GF-D8 (cell line): ENCODE results near the gene AGPAT4.
"Not testable (repeated sequence)": the region's sequence is repeated elsewhere in the genome, so short reads cannot be mapped to it uniquely, and the experiment has no call there.

Experiments used
- DNase-seq: peaks from one replicate; lab custom pipeline; 2025; lab: John Stamatoyannopoulos, UW

AGPAT4 gene

DNA sequence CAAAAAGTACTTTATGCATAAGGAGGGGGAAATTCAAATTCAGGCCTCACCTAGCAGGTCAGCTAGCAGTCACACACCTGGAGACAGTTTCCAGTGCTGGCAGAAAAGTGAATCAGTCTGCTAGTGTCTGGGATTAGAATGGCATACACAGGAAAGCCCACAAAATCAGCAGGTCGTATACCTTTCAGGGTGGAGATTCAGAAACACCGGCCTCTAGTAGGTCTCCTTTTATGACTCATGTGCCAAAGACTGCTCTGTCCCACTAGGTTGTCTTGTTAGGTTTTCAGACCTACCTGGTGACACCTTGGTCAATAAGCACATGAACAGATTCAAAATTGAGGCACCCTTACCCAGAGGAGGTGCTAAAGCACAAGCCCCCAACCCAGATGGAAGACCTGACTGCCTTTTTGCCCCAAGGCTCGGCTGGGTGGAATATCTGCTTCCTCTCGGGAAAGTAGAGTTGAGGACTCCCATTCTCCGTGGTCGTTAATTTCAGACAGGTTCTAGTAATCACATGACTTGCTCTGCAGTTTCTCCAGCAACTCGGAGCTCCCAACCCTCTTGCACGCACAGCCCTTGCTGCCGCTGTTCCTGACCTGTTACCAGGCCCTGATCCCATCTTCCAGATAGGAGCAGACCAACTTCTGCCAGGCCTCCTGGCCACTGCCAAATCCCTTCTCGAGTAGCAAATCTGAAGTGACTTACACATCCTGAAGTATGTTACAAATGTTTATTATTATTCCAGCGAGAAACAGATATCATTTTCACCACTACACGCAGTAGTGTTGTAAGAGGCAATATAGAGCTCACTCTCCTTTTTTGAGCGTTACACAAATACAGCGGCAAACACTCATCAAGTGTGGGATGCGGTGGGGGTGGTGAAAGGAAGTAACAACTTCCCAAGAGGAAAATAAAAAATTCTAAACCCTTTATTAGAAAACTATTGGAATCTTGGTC, 46.6 kb downstream of the AGPAT4 start:
- no peak for DNase-seq

DNA sequence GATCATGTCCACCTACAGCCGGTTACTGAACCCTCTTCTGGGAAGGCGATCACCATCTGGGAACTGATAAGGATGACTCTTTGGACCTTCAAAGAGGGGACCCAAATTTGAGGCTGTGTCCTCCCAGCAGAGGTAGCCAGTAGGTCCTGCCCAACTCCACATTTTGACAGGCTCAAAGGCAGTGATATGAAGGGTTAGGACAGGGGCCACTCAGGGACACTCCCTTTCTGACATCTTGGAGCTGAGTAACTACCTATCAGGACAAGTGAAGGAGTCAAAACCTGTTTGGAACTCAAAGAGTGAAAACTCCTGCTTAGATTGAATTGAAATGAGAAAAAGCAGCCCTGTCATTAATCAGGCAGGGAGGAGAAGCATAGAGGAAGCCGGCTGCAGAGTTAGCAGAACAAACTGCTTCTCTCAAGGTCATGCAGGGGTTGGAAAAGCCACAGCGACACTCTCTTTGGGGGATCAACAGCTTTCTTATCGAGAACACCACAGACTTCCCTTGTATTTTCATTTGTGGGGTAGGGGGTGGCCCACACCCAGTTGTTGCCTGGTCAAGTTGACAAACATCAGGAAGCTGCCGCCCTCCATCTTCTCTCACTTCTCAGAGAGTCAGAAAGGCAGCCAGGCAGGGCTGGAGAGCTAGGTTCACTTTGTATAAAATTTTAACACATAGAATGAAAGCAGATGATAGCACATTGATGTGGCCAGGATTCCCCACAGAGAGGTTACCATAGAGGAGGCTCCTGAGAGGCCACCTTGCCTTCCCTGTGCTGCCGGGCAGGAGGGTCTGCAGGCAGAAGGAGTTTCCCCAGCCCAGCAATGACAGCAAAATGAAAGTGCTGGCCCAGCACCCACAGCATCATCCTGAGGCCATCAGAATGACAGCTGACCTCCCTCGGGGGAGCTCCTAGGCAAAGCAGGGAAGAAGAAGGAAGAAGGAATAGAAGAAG, 47.6 kb downstream of the AGPAT4 start:
- no peak for DNase-seq

DNA sequence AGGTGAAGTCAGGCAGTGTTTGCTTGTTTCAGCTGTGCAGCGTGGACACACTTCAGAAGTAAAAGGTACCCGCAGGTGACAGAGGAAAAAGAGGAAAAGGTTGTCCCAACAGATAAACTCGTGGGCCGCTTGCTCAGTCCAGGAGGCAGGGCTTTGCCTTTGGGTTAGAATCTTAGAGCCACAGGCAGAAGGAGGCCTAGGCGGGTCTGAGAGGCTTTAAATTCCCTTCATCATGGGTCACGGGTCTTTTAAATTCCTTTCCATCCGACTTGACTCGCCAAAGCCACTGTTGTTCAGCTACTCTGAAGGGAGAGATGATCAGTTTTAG, 48.2 kb downstream of the AGPAT4 start:
- DNase-seq = no peak

DNA sequence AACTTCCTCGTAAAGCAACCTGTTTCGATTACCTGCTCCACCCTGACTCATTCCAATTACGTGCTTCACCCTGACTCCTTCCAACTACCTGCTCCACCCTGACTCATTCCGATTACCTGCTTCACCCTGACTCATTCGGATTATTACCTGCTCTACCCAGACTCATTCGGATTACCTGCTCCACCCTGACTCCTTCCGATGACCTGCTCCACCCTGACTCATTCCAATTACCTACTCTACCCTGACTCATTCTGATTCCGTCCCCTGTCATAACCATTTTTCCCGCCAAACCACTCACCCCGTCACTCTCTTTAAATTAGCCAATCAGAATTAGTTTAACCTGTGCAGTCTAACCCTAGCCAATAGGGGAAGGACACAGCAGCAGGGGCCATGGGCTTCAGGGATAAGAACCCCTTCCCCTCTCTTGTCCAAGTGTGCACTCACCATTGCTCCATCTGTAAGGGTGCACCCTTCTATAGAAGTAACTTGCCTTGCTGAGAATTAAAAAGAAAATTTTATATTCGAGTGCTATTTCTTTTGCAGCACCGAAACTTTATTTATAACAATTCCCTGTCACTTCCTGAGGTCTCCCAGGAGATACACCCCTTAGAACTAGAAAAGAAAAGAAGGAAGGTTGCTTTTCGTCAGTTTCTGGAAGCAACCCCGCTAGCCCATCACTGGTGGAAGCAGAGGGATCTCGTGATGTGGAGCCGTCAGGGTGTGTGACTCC, 48.7 kb downstream of the AGPAT4 start:
- DNase-seq = not testable (repeated sequence)

DNA sequence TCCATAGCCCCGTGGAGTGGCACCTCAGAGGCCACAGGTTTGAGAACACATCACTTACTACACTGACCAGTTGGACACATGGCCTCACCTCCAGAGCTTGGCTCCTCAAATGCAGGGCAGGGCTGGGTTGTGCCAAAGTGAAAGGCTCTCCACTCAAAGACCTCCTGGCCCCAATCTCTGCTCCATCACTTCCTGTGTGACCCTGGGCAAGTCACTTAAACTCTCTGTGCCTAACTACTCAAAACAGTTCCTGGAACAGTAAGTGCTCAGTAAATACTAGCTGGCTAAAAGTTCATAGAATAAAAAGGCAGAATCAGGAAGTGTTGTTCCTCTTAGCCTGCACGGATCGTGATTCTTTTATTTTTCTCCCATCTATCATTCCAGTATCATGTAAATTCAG, 50.2 kb downstream of the AGPAT4 start:
- DNase-seq = no peak

DNA sequence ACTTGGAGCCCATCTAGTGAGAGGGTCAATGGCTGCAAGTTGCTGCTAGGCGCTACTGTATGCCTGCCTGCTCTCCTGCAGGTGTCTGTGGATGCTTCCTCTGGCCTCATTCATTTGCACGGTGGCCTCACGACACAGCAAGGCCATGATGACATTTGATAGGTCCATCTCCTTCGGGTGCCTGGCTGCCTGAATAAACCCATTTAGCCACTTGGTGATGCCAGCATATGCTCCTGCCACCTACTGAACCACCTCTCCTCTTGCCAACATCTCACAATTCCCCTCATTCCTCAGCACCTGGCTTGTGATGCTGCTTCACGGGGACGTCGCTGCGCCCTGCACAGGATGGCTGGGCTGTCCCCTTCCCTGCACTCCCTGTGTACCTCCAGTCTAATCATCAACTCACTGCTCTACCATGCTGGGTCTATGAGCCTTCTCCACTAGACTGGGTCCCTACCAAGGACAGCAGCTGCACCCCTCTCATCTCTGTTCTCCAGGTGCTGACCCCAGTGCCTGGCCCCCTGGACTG, 51.1 kb downstream of the AGPAT4 start:
- no peak for DNase-seq

DNA sequence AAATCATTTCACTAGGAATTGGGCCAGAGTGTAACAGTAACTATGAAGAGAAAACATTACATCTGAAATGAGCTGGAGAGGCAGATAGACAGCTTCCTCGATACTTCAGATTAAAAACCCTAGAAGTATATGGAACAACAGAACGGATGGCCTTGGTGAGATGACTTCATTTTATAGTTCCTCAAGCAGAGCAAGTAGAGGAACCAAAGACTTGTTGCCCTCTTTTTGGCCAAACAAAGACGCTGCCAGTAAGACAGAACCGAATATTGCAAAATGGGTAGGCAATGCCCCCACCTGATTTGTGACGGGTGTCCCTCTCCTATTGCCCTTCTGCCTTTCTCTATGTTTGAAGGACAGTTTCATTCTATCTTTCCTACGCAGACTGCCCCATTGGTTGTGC, 53.5 kb downstream of the AGPAT4 start:
- no peak for DNase-seq

DNA sequence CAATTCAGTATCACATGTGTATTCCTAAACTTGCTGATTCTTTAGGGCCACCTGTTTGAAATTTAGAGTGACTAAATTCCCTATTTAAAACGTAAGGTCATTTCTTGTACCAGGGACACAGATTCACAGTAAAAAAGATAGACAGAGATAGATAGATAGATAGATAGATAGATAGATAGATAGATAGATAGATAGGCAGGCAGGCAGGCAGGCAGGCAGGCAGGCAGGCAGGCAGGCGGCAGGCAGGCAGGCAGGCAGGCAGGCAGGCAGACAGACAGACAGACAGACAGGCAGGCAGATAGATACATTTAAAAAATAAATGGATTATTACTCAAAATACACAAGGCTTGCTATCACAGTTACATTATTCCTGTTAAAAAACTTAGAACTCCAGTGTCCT, 54.2 kb downstream of the AGPAT4 start:
- DNase-seq = no peak

DNA sequence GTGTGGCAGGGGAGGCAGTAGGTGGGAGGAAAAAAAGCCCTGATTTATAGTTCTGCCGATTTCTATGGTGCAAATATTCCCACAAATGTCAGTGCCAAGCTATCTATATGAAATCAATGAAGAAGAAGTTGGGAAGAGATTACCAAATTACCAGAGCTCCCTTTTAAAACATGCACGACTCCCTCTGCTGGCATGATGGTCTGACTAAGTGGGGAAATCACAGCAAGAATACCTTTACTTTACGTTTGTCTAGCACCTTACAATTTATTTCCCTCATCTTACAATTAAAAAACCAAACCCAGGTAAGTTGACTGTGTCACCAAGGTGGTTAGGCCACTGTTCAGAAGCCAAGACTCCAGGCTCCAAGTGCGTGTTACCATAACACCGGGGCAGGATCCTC, 55.6 kb downstream of the AGPAT4 start:
- DNase-seq = no peak

DNA sequence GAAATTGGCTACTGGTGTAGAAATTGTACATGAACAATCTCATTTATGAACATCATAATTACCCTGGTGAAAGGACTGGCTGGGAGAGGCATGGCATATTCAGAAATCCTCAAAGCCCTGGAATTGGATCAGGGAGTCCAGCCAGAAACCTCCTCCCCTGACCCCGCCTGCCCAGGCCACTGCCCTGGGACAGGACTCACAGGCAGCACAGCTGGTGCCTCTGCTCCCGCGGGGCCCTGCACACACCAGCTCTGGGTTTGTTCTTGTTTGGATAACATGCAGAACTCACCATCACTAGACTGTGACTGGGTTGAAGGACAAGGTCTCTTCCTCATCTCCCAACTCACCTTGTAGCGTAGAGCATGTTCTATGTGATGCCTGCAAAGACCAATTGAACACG, 56.2 kb downstream of the AGPAT4 start:
- DNase-seq = no peak

DNA sequence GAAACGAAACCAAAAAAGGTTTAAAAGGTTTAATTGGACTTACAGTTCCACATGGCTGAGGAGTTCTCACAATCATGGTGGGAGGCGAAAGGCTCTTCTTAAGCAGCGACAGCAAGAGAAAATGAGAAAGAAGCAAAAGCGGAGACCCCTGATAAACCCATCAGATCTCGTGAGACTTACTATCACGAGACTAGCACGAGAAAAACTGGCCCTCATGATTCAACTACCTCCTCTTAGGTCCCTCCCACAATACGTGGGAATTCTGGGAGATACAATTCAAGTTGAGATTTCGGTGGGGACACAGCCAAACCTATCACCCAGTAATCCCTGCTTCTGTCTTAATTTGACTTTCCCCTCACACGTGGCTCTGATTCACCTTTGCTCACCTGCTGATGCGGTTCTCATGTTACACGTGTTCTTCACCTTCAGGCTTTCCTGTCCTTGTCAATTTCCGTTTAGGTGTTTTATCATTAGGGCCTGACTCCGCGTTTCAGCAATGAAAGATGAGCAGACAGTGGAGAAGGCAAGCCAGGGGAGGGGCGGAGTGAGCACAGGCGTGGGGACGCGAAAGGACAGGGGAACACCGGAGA, 57.1 kb downstream of the AGPAT4 start:
- no peak for DNase-seq

DNA sequence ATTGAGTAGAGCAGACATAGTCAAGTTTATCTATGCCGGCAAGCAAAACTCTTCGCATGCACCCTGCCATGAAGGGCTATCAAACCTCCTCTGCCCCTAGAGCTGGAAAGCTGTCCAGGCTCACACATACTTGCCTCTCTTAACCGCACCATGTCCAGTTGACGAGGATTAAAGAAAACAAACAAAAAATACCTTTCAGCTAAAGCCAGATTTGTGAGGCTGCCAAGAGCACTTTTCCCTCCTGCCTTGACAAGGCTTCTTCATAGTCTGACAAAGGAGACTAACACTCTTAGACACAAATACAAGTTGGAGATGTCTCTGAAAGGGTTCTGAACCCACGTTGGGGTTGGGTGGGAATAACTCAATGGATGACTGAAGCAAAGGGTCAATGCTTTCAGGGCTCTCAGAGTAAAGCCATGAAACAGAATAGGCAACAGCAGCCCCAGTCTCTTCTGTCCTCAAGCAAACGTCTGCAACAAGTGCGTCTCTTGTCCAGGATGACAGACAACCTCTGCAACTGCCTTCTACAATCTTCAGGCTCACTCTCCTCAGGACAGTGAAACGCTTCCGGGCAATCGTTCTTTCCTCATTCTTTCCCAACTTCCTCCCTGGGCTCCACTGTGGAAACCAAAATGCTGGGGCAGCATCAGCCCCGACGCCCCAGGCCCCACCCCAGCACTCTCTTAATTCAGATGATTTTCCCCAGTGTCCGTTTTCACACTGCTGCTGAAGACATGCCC, 57.8 kb downstream of the AGPAT4 start:
- DNase-seq = no peak

DNA sequence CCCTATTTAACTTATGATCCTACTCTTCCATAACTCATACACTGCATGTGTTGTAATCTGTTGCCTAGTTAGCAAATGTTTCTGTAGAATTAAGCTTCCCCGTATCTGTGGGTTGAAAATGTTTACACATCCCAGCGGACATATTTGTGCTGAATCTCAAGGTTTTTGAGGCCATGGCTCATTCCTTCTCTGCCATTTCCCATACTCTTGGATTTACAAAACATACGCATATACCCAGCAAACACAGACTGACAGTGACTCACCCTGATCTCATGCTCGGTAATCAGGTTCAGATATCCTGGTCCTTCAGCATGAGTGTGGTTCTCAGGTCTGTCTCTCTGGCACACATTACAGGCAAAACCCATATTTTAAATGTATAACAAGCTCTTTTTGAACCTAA, 58.7 kb downstream of the AGPAT4 start:
- DNase-seq = no peak

DNA sequence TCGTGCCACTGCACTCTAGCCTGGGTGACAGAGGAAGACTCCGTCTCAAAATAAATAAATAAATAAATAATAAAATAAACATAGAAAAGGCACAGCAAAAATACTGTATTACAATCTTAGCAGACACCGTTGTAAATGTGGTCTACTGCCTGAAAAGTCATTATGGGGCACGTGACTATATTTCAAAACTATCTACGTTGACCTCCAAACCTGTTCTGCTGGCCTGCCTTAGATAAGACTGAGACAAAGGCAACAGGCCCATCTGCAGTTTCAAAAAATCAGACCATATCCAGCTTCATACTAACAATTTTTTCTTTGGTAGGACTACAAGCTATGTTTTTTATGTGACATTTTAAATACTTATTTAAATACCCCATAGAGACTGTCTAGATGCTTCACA, 59.1 kb downstream of the AGPAT4 start:
- DNase-seq = no peak

DNA sequence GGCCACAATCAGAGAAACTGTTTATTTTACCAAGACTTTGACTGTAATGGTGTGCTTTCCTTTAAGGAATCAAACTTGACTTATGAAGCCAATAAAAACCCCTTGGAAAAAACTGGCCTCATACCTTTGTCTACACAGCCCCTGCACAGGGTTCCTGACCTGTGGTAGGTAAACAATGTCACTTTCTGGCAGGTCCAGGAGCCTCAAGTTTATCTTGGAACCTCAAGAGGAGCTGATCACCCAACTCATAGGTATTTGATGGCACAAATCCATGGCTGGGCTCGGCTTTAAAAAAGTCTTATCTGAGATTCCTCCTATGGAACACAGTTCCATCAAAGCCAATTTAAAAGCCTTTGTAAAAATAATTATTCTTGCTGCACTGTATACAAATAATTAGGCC, 61.0 kb downstream of the AGPAT4 start:
- no peak for DNase-seq

DNA sequence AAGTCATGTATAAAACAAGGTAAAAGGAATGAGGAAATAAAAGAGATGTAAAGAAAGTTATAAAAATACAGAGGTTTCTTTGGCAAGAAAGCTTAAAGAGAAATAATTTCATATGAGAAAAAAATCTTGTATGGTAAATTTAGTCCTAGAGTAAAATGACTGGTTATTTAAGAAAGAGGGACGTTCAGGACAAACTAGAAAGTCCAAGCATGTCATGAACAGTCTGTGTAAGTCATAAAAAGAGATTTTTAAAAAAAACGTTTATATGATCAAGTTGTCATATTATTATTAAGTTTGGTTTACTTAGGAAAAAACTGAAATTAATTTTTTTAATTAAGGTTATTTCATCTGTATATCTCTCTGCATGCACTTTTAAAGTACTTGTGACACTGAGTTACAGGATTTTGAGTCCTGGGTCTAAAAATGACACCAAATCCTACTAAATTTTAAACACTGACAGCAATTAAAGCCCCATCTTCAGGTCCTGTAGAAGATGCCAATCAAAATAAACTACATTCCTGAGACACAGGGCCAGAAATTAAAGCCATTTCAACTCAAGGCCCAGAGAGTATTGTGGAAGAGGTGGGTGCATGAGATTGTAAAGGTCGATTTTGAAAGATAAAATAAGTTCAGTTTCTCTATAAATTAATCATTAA, 62.4 kb downstream of the AGPAT4 start:
- no peak for DNase-seq

DNA sequence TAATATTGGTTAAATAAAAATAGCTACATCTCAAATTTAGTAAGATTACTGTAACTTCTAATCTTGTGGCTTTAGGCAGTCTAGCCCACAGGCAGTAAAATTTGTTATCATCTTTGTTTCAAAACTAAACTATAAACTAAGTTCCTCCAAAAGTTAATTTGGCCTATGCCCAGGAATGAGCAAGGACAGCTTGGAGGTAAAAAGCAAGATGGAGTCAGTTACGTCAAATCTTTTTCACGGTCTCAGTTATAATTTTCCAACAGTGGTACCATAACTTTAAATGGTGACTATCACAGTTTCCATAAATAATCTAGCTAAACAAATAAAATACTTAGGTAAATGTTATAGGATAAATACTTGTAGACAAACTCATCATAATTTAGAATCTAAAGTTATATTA, 63.0 kb downstream of the AGPAT4 start:
- DNase-seq = no peak

DNA sequence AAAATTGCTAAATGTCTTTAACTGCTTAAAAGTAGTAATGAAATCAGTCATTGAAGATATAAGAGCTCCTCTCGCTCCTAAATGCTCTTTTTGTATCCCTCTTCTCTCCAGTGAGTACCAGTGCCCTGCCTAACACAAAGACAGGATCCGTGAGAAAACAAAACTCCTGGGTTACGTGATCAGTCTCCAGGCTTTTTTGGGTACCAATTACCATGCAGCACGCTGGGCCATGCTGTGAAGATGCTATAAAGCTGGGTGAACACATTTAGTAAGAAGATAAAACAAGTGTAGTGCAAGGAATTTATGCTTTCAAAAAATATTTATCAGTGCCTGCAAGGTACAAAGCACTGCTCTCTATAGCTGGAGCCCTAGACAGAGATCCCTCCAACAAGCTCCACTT, 66.7 kb downstream of the AGPAT4 start:
- DNase-seq = no peak

DNA sequence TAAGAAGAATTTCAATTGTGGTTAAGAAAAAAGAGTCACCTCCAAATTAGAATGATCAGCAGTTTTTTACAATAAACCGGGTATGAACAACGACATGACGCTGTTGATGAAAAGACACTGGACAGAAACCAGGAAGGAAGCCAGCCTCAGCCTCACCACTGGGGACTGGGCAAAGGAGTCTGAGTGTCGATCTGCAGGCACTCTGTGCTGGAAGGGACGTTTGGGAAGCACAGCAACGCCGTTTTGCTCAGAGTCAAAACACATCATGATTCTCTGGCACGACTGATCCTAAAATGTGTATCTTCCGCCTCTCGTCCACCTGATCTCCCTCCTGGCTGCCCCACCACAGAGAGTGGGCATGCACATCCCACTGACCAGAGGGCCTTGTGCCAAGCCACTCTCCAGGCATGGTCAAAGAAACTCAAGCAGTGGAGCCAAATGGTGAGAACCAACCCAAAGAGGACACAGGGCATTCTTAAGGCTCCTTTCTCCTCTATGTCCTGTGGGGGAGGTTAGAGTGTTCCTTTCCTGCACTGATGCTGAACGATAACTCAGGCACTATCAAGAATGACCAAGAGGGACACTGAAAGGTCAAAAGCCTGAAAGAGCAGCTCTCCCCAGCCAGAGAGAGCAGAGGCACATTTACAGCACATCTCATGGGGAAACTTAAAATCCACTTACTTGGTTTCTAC, 68.8 kb downstream of the AGPAT4 start:
- DNase-seq = no peak
